Skeletal muscle tissue (tissue), 4 donors: ENCODE results near the gene HAT1. TPM values are rescaled to one million over a fixed set of nuclear protein-coding genes. Genes with fewer than 3 reads are reported as not detected.

Experiments used
- H3K27ac ChIP-seq: one replicate; pipeline ENCODE4 v1.7.0; 2013; ENCODE audit warnings: mild to moderate bottlenecking, low read depth, low read length, inconsistent platforms
- H3K27me3 ChIP-seq, 3 donors: one replicate each; pipeline ENCODE4 v1.7.0; 2013; ENCODE audit warnings: low read length in 3 of 3; ENCODE audit not compliant: control insufficient read depth in 3 of 3, insufficient read depth in 3 of 3
- H3K36me3 ChIP-seq, 3 donors: one replicate each; pipeline ENCODE4 v1.7.0; 2013; ENCODE audit warnings: low read length in 3 of 3; ENCODE audit not compliant: control insufficient read depth in 3 of 3, insufficient read depth in 3 of 3
- H3K4me1 ChIP-seq, 3 donors: one replicate each; pipeline ENCODE4 v1.7.0; 2013; ENCODE audit warnings: low read length in 3 of 3, mild to moderate bottlenecking in 3 of 3; ENCODE audit not compliant: control insufficient read depth in 3 of 3, insufficient read depth in 3 of 3
- H3K4me3 ChIP-seq, 3 donors: one replicate each; pipeline ENCODE4 v1.7.0; 2013; ENCODE audit warnings: low read length in 3 of 3
- H3K9ac ChIP-seq, 3 donors: one replicate each; pipeline ENCODE4 v1.7.0; 2013; ENCODE audit warnings: low read length in 3 of 3, mild to moderate bottlenecking in 3 of 3, moderate library complexity in 2 of 3, low read depth in 1 of 3
- H3K9me3 ChIP-seq, 3 donors: one replicate each; pipeline ENCODE4 v1.7.0; 2013; ENCODE audit warnings: low read length in 3 of 3; ENCODE audit not compliant: control insufficient read depth in 3 of 3
- total RNA-seq: library from RNA; depleted of rRNA; stranded (reverse); fragments of >200 nt; gene quantifications from one replicate; pipeline ENCODE4 v1.2.3, GENCODE V29; 2014
- donor health status: Osteomylitis.

The HAT1 gene
- 32.4 TPM for total RNA-seq

GRCh38 chr2:171922230-171923022, at the start of gene HAT1:
Gene HAT1 (plus strand): TSS chr2:171922461. CDS start chr2:171922501, 40 bp downstream.
- H3K4me1 ChIP-seq, result peaks cover 13 to 28% (median 16%) of the 10 kb centered on the region in 3 donors
- no peaks in the 10 kb centered on the region for H3K27me3 ChIP-seq
- H3K4me3 ChIP-seq, result peak within 1 kb of the TSS; percentile 92 to 99 (median 97)
- peak within 1 kb of the TSS; percentile 94 to 100 (median 94) for H3K9ac ChIP-seq
- peak within 1 kb of the TSS; percentile 97 for H3K27ac ChIP-seq
- H3K9me3 ChIP-seq, result no peaks in the 10 kb centered on the region
- peaks cover 0 to 5% (median 3%) of the 10 kb centered on the region in 3 donors for H3K36me3 ChIP-seq

DNA sequence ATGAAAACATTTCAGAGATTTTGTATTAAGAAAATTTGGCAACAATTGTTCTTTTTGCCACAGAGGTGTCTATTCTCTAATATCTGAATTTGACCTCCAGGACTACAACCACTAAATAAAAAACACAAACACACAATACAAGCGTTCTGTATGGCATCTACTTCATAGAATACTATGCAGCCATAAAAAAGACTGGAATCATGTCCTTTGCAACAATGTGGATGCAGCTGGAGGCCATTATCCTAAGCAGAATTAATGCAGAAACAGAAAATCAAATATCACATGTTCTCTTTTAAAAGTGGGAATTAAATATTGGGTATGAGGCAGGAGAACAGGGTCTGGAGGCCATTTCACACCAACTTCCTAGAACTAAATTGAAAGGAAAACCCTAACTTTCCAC, 47.7 kb upstream of the HAT1 start:
- no peaks in the 10 kb centered on the region for H3K9me3 ChIP-seq
- H3K4me1 ChIP-seq, result peaks cover 6 to 12% (median 11%) of the 10 kb centered on the region in 3 donors
- H3K27ac ChIP-seq, result no peak overlapping the region
- no peak overlapping the region for H3K4me3 ChIP-seq
- H3K9ac ChIP-seq, result no peak overlapping the region
- H3K36me3 ChIP-seq, result peaks cover 0 to 2% (median 0%) of the 10 kb centered on the region in 3 donors
- no peaks in the 10 kb centered on the region for H3K27me3 ChIP-seq

- Histone ChIP-seq H3K9me3 (no peaks in the 10 kb centered on the region), H3K4me1 (peaks cover 3 to 15% (median 12%) of the 10 kb centered on the region in 3 donors), H3K27ac (no peak overlapping the region), H3K4me3 (no peak overlapping the region), H3K9ac (no peak overlapping the region), H3K27me3 (no peaks in the 10 kb centered on the region), H3K36me3 (peaks cover 0 to 2% (median 0%) of the 10 kb centered on the region in 3 donors)
These were observed 47.3 kb upstream of the HAT1 start for GRCh38 chr2:171874963-171875362.

DNA sequence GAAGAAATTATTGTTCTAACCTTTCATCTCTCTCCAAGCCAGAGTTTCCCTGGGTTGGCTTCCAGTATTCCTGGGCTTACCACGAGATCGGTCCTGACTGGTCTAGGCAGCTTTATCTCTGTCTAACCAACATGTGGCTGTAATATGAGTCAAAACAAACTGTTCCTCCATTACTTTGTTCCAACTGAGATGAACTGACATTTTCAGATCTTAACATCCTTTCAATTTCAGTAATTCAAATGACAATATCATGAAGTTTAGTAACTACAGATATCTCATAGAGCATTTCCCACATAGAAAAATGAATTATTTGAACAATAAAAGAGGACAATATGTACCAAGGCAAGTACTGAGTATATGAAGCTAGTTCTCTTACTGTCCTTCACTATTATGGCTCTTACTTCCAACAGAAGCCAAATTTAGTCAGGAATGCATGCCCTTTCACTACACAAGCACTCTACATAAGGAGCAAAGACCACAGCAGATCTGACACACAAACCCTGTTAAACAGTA, 43.7 kb upstream of the HAT1 start:
- H3K4me3 ChIP-seq, result no peak overlapping the region
- peak overlapping the region; percentile 2 to 25 (median 12) for H3K9ac ChIP-seq
- peaks cover 10 to 21% (median 16%) of the 10 kb centered on the region in 3 donors for H3K4me1 ChIP-seq

GRCh38 chr2:171879865-171880264, 42.4 kb upstream of the HAT1 start:
- peak overlapping the region in 1 of 3 donors; percentile 37 for H3K9ac ChIP-seq
- H3K36me3 ChIP-seq, result peaks cover 0 to under 1% (median 0%) of the 10 kb centered on the region in 3 donors
- H3K9me3 ChIP-seq, result no peaks in the 10 kb centered on the region
- H3K27ac ChIP-seq, result peak overlapping the region; percentile 49
- H3K4me1 ChIP-seq, result peaks cover 10 to 21% (median 16%) of the 10 kb centered on the region in 3 donors
- no peaks in the 10 kb centered on the region for H3K27me3 ChIP-seq
- H3K4me3 ChIP-seq, result no peak overlapping the region

More for the DNA sequence above, 43.7 kb upstream of the HAT1 start:
- H3K27me3 ChIP-seq, result no peaks in the 10 kb centered on the region
- H3K27ac ChIP-seq, result peak overlapping the region; percentile 76
- H3K9me3 ChIP-seq, result no peaks in the 10 kb centered on the region
- H3K36me3 ChIP-seq, result peaks cover 0 to 2% (median 0%) of the 10 kb centered on the region in 3 donors

- Histone ChIP-seq H3K9ac (no peak overlapping the region), H3K27ac (no peak overlapping the region), H3K27me3 (no peaks in the 10 kb centered on the region), H3K4me1 (peaks cover 10 to 21% (median 16%) of the 10 kb centered on the region in 3 donors), H3K4me3 (no peak overlapping the region), H3K9me3 (no peaks in the 10 kb centered on the region), H3K36me3 (no peaks in the 10 kb centered on the region)
These were observed 41.5 kb upstream of the HAT1 start for GRCh38 chr2:171880774-171881173.

- Histone ChIP-seq H3K36me3 (no peaks in the 10 kb centered on the region), H3K9ac (no peak overlapping the region), H3K27ac (peak overlapping the region; percentile 32), H3K4me3 (no peak overlapping the region), H3K9me3 (no peaks in the 10 kb centered on the region), H3K27me3 (no peaks in the 10 kb centered on the region), H3K4me1 (peaks cover 10 to 19% (median 10%) of the 10 kb centered on the region in 3 donors)
These were observed 40.0 kb upstream of the HAT1 start for GRCh38 chr2:171882089-171882769.

- Histone ChIP-seq H3K4me1 (peaks cover 5 to 9% (median 7%) of the 10 kb centered on the region in 3 donors), H3K9me3 (no peaks in the 10 kb centered on the region), H3K9ac (no peak overlapping the region), H3K36me3 (no peaks in the 10 kb centered on the region), H3K27ac (no peak overlapping the region), H3K27me3 (no peaks in the 10 kb centered on the region), H3K4me3 (no peak overlapping the region)
These were observed 38.9 kb upstream of the HAT1 start for GRCh38 chr2:171883275-171883893.

GRCh38 chr2:171889333-171889732, 32.9 kb upstream of the HAT1 start:
- Histone ChIP-seq H3K4me1 (peaks cover 8 to 26% (median 14%) of the 10 kb centered on the region in 3 donors), H3K27ac (peak overlapping the region; percentile 16), H3K9ac (peak overlapping the region in 1 of 3 donors; percentile 43), H3K9me3 (no peaks in the 10 kb centered on the region), H3K36me3 (peaks cover 3 to 9% (median 5%) of the 10 kb centered on the region in 3 donors), H3K4me3 (no peak overlapping the region), H3K27me3 (no peaks in the 10 kb centered on the region)
